HFFc6 (cell line): ENCODE measurements around the gene ICOSLG. TPM values are rescaled to one million over a fixed set of nuclear protein-coding genes. Genes with fewer than 3 reads are reported as not detected.
"Not testable (repeated sequence)": the region's sequence is repeated elsewhere in the genome, so short reads cannot be mapped to it uniquely, and the experiment has no call there.

Source experiments
- DNase-seq: peaks from one replicate; pipeline ENCODE4 v3.0.0-alpha.2; 2018
- H3K27ac Mint-ChIP-seq: 2 replicates; pipeline ENCODE4 v1.8.0; 2020; ENCODE audit warnings: mild to moderate bottlenecking, mixed read lengths
- H3K27me3 Mint-ChIP-seq: 2 replicates; pipeline ENCODE4 v1.8.0; 2021; ENCODE audit warnings: mild to moderate bottlenecking, moderate library complexity, mixed read lengths; ENCODE audit not compliant: insufficient read depth
- H3K36me3 Mint-ChIP-seq: 2 replicates; pipeline ENCODE4 v1.8.0; 2021; ENCODE audit warnings: low read depth, mixed read lengths
- H3K4me1 Mint-ChIP-seq: 2 replicates; pipeline ENCODE4 v1.8.0; 2020; ENCODE audit warnings: low read depth, mixed read lengths
- H3K4me3 Mint-ChIP-seq: 2 replicates; pipeline ENCODE4 v1.8.0; 2020; ENCODE audit warnings: mild to moderate bottlenecking, moderate library complexity, mixed read lengths
- H3K9me3 Mint-ChIP-seq: 2 replicates; pipeline ENCODE4 v1.8.0; 2020; ENCODE audit warnings: mild to moderate bottlenecking, mixed read lengths
- total RNA-seq, 6 experiments: library from RNA; stranded (reverse); fragmentation: NEBNext Ultra II Directional; extraction: Animal tissue kit (Norgen Biotek cat#: 25700); gene quantifications; 2 replicates in 1 of 6; 3 replicates in 5 of 6; pipeline ENCODE4 v1.2.3, GENCODE V29; 2021
- TF ChIP-seq, protein P1 (sequence below): fragments of 200-600 bp; sonication (generic); IDR thresholded peaks from 2 replicates; pipeline ENCODE4 v1.5.0; 2021; ENCODE audit warnings: antibody characterized with exemption, mild to moderate bottlenecking

The ICOSLG gene
- total RNA-seq, 6 experiments from 2014 or later, result 0.07 to 0.47 (median 0.33) TPM

DNA sequence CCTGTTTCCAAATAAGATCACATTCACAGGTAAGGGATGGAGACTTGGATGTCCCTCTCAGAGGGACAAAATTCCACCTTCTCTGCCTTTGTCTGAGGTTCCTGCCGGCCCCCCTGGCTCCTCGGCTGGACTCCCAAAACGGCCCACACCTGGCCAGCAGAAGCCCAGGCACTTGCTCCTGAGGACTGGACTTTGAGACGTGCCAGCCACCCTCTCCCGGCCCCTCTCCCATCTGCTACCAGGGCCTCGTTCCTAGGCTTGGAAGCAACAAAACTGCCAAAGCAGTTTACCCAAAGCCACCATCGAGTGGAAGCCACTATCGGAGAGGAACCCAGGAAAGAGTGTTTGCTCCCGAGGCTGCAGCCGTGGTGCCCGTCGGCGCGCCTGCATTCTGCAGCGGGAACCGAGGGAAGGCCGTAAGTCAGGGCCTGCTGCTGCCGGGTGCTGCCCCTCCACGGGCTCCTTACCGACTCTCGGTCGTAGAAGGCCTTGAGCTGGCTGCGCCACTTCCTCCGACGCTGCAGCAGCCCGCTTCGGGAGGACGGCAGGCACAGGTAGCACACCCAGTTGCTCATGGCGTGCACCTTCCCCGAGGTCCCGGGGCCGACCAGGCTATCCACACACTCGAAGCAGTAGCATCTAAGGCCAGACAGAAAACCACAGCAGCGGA is 17.4 kb upstream of the ICOSLG start:
- H3K36me3 Mint-ChIP-seq, result no peaks in the 10 kb centered on the region
- H3K9me3 Mint-ChIP-seq, result no peaks in the 10 kb centered on the region
- peaks cover 13% of the 10 kb centered on the region for H3K27me3 Mint-ChIP-seq
- TF ChIP-seq, protein P1, sequence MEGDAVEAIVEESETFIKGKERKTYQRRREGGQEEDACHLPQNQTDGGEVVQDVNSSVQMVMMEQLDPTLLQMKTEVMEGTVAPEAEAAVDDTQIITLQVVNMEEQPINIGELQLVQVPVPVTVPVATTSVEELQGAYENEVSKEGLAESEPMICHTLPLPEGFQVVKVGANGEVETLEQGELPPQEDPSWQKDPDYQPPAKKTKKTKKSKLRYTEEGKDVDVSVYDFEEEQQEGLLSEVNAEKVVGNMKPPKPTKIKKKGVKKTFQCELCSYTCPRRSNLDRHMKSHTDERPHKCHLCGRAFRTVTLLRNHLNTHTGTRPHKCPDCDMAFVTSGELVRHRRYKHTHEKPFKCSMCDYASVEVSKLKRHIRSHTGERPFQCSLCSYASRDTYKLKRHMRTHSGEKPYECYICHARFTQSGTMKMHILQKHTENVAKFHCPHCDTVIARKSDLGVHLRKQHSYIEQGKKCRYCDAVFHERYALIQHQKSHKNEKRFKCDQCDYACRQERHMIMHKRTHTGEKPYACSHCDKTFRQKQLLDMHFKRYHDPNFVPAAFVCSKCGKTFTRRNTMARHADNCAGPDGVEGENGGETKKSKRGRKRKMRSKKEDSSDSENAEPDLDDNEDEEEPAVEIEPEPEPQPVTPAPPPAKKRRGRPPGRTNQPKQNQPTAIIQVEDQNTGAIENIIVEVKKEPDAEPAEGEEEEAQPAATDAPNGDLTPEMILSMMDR, result no peak
- H3K4me3 Mint-ChIP-seq, result no peak overlapping the region
- H3K4me1 Mint-ChIP-seq, result no peaks in the 10 kb centered on the region
- H3K27ac Mint-ChIP-seq, result no peak overlapping the region
- DNase-seq, result no peak

DNA sequence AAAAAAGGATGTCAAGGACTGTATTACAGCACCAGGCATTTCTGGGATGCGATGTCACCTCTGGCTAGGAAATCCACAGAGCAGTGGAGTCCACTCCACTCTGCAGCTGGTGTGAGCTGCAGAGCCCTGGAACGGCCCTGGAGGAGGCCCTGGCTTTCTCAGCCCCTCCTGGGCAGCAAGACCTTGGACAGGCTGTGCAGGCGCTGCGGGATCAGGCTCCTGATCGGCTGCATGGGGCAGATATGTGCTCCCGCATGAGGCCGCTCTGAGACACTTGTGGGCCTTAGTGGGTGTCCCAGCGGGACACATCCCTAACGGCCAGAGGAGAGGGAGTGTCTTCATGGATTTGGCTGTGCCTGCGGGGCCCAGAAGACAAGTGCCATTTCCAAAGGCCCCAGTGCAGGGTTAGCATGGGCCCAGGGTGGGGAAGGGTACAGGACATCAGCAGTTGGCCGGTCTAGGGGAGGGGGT is 14.8 kb upstream of the ICOSLG start:
- Mint-ChIP-seq H3K4me1 (no peaks in the 10 kb centered on the region), H3K9me3 (no peaks in the 10 kb centered on the region), H3K4me3 (no peak overlapping the region), H3K36me3 (no peaks in the 10 kb centered on the region), H3K27ac (no peak overlapping the region), H3K27me3 (peaks cover 13% of the 10 kb centered on the region)
- no peak for DNase-seq
- TF ChIP-seq, protein P1, result no peak

DNA sequence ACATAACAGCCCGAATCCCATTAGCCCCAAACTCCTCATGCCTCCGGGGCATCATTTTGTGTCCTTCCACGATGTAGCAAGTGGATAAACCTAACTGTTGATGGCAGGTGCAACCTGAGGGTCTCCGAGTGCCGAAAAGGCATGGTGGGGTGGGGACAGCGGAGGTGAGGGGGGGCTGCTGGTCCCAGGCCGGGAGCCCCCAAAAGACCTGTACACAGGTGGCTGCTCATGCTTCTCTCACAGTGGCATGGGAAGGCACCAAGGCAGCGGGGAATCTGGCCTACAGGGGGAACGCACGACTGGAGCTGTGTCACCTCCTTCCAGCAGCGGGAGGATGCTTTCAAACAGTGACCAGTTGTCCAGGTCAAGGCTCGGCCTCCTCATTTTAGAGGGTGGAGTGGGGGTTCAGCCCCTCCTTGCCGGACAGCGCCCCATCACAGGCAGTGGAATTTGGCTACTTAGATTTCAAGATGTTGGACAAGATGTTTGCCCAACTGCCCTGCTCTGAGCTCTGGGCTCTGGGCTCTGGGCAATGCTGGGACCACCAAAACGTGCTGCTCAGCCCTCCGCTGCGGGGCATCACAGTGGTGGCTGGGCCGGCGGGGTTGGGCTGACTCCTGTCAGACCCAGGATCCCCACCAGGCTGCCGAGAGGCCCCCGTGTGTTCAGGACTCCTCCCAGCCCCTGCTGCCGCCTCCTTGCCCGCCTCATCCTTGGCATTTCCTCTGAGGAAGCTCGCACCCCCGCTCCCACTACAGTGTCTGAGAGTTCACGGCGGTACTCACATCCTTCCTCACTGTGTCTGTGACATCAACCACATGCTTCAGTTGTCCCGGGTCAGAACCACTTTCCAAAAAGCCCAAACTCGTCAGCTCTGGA is 13.3 kb upstream of the ICOSLG start:
- DNase-seq, result no peak
- Mint-ChIP-seq H3K36me3 (no peaks in the 10 kb centered on the region), H3K4me3 (no peak overlapping the region), H3K27me3 (peaks cover 11% of the 10 kb centered on the region), H3K4me1 (no peaks in the 10 kb centered on the region), H3K27ac (no peak overlapping the region), H3K9me3 (no peaks in the 10 kb centered on the region)
- TF ChIP-seq, protein P1, result no peak

- not testable (repeated sequence) for H3K27me3 Mint-ChIP-seq, H3K27ac Mint-ChIP-seq, H3K36me3 Mint-ChIP-seq, H3K4me3 Mint-ChIP-seq, H3K9me3 Mint-ChIP-seq, H3K4me1 Mint-ChIP-seq, DNase-seq
These were observed 8.7 kb upstream of the ICOSLG start for GRCh38 chr21:44249204-44250037.

DNA sequence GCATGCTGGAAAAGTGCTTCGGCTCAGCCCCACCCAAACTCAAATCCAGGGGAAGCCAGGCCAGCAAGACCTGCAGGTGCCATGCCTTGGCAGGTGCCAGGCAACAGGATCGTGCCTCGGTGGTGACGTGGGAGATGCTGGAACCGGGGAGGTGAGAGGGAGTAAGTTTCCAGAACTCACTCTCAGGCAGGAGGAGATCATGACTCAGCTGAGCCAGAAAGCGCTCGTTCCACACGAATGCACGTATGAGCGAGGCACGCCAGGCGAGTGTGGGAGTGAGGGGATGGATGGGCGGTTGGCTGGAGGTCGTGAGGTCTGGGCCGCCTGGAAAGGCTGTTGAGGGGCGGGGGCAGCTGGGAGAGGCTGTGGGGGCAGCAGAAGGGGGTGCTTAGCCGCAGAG is 7.2 kb upstream of the ICOSLG start:
- H3K4me1 Mint-ChIP-seq, H3K4me3 Mint-ChIP-seq, H3K36me3 Mint-ChIP-seq, DNase-seq, H3K27me3 Mint-ChIP-seq, H3K27ac Mint-ChIP-seq, H3K9me3 Mint-ChIP-seq: not testable (repeated sequence)

DNA sequence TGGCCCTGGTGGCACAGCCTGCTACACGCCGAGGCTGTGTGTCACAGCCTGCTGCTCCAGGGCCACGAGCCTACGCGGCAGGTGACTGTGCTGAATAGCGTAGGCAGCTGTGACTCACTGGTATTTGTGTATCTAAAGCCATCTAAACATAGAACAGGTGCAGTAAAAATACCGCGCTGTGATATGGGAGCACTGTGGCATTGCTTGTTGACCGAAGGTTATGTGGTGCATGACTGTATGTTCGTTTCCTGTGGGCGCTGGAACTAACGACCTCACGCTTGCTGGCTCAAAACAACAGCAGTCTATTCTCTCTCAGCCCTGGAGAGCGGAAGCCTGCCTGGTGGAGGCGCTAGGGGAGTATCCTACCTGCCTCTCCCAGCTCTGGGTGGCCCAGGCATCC is 3.2 kb upstream of the ICOSLG start:
- H3K36me3 Mint-ChIP-seq, H3K27ac Mint-ChIP-seq, H3K9me3 Mint-ChIP-seq, DNase-seq, H3K4me3 Mint-ChIP-seq, H3K4me1 Mint-ChIP-seq, H3K27me3 Mint-ChIP-seq: not testable (repeated sequence)

DNA sequence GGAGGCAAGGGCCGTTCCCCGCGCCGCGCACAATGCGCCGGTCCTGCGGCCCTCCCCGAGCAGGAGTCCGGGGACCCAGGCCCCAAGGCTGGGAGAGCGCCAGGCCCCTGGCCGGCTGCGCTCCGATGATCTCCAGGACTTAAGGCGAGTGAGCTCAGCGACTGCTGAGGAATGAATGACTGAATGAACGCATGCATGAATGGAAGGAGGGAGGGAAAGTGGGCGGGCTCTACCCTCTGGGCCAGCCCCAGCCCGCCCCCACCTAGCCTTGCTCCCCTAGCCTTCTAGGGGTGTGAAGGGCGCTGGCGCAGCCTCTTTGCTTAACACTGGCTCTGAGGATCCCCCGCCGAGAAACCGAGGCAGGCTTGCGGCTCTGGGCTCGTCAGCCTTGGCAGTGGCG is 538 bp upstream of the ICOSLG start:
- H3K36me3 Mint-ChIP-seq, DNase-seq, H3K27me3 Mint-ChIP-seq, H3K27ac Mint-ChIP-seq, H3K9me3 Mint-ChIP-seq, H3K4me1 Mint-ChIP-seq, H3K4me3 Mint-ChIP-seq: not testable (repeated sequence)

DNA sequence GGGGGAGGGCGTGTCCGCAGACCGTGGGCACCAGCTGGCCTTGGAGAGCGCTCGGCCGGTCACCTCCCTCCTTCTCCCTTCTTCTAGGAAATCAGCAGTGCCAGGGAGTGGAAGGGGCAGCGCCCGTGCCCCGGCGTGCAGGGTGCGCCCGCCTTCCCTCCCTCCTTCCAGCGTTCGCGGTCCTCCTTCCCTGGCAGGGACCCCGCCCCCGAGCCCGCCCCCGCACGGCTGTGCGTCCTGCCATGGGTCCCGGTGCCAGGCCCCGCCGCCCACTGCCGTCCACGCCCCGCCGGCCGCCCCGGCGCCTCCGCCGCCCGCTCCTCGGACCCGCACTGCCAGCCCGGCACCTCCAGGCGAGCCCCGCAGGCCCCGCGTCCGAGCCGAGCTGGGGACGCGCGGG is 390 bp downstream of the ICOSLG start:
- H3K36me3 Mint-ChIP-seq, H3K27ac Mint-ChIP-seq, H3K9me3 Mint-ChIP-seq, H3K4me1 Mint-ChIP-seq, DNase-seq, H3K4me3 Mint-ChIP-seq, H3K27me3 Mint-ChIP-seq: not testable (repeated sequence)

DNA sequence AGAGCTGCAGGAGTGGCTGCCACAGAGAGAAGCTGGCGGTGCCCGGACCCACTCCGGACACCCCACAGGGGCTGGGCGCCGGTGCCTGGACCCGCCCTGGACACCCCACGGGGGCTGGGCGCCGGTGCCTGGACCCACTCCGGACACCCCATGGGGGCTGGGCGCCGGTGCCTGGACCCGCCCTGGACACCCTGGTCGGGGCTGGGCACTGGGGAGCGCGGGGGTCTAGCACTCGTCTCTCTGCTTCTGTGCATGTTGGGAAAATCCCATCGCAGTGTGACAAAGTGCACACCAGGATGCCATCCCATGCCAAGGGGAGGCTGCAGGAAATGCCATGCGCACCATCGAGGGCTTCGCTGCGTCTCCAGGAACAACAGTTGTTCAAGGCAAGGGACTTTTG is 11.2 kb downstream of the ICOSLG start:
- not testable (repeated sequence) for H3K27me3 Mint-ChIP-seq, H3K4me1 Mint-ChIP-seq, H3K4me3 Mint-ChIP-seq, DNase-seq, H3K36me3 Mint-ChIP-seq, H3K27ac Mint-ChIP-seq, H3K9me3 Mint-ChIP-seq

- DNase-seq, H3K9me3 Mint-ChIP-seq, H3K27me3 Mint-ChIP-seq, H3K36me3 Mint-ChIP-seq, H3K27ac Mint-ChIP-seq, H3K4me1 Mint-ChIP-seq, H3K4me3 Mint-ChIP-seq: not testable (repeated sequence)
These were observed 12.6 kb downstream of the ICOSLG start for GRCh38 chr21:44228109-44228508.
